Ovary (tissue), 9 donors: ENCODE measurements around the gene DTNA. TPM values are rescaled to one million over a fixed set of nuclear protein-coding genes. Genes with fewer than 3 reads are reported as not detected.

Experiments
- DNase-seq, 5 donors: peaks; one replicate each; pipeline ENCODE4 v3.0.0-alpha.2; 2019 to 2020
- H3K27ac ChIP-seq, 2 donors: fragments of 200-600 bp; one replicate each; pipeline versions ENCODE4 v1.5.1 to v1.8.0; 2019 to 2022
- H3K27me3 ChIP-seq: fragments of 200-600 bp; one replicate; pipeline ENCODE4 v1.8.0; 2022
- H3K36me3 ChIP-seq: fragments of 200-600 bp; sonication (generic); one replicate; pipeline ENCODE4 v1.5.1; 2019
- H3K4me1 ChIP-seq: one replicate; pipeline ENCODE4 v1.8.1; 2013; ENCODE audit warnings: mild to moderate bottlenecking, moderate library complexity; ENCODE audit not compliant: insufficient read depth
- H3K4me3 ChIP-seq: fragments of 200-600 bp; sonication (generic); one replicate; pipeline ENCODE4 v1.5.1; 2017
- H3K9me3 ChIP-seq, 2 donors: fragments of 200-600 bp in 1 of 2; sonication (generic) in 1 of 2; one replicate each; pipeline versions ENCODE4 v1.5.1 to v1.8.1; 2013 to 2019; ENCODE audit warnings: mild to moderate bottlenecking in 1 of 2, moderate library complexity in 1 of 2
- EP300 ChIP-seq: sonication (generic); formaldehyde crosslinking; IDR thresholded peaks from one replicate; pipeline ENCODE4 v1.6.1; 2017; ENCODE audit warnings: antibody characterized with exemption
- POLR2A ChIP-seq: fragments of 450-650 bp; IDR thresholded peaks from one replicate; pipeline ENCODE4 v1.6.1; 2017; ENCODE audit warnings: antibody characterized with exemption, mild to moderate bottlenecking, moderate library complexity
- WGBS, 3 donors: extraction: QIAGEN DNeasy Blood & Tissue Kit in 1 of 3; methylation state at CpG; one replicate each; pipeline versions ENCODE4 v1.1.5 to v1.1.7; 2013 to 2017; 5-methylcytosine and 5-hydroxymethylcytosine counted together
- intact Hi-C, 4 donors: fragments of 100-400 bp; cut with DNase I; formaldehyde crosslinking; loops; one replicate each; pipeline versions ENCODE4 v1.11.0 to v1.15.1; 2022 to 2023
- polyA plus RNA-seq, 2 donors: library from polyadenylated mRNA; stranded (reverse); fragments of 200-250 nt in 1 of 2; fragments of 350-450 nt in 1 of 2; fragmentation: Illumina TruSeq in 1 of 2; extraction: RNeasy Lipid Tissue Mini Kit (QIAGEN cat#74804) in 1 of 2; gene quantifications; one replicate each; pipeline ENCODE4 v1.2.3, GENCODE V29; 2013 to 2014
- total RNA-seq, 7 donors: library from RNA; depleted of rRNA in 2 of 7; stranded (reverse); fragments of >200 nt in 2 of 7; fragmentation: NEBNext Ultra II Directional in 3 of 7; extraction: Animal tissue kit (Norgen Biotek cat#: 25700) in 3 of 7; gene quantifications; one replicate each; pipeline versions ENCODE4 v1.1.0 to v1.2.4, GENCODE V29; 2016 to 2023
- TF ChIP-seq, protein P1 (sequence below), 3 donors: fragments of 450-650 bp in 2 of 3; fragments of 200-600 bp in 1 of 3; IDR thresholded peaks; one replicate each; pipeline versions ENCODE4 v1.5.1 to v1.8.0; 2016 to 2022; ENCODE audit warnings: antibody characterized with exemption in 3 of 3, mild to moderate bottlenecking in 1 of 3
- donor health status: DM: no; HTN: no; CAD: no; lungs with moderate emphysema.
- donor health status: DM: no; HTN: no; CAD: no.
- donor health status: Bipolar disorder and iron deficiency.
- donor health status: DM: yes; HTN: yes; CAD: no.
- donor health status: DM: no; HTN: no; CAD: no.
- donor health status: DM: yes; HTN: yes; CAD: no.

The DTNA gene
- total and polyA plus RNA-seq, 9 donors, result 4.3 to 34.2 (median 18.4) TPM

DNA sequence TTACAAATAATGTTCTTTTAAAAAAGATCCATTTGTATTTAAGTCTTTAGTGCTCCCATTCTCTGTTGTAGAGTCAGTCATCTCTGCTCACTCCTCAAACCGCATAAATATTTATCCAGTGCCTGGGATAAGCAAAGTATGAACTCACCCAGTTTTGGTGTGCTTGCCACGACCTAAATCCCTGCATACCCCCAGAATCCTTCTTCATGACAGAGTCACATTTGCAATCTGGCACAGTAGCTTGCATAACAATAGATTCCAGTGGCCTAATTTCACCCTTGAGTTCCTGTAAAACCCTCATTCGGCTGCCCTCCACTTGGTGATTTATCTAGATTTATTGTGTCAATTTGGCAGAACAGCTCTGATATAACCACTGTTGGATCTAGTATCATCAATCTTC lies 92.9 kb downstream of the DTNA start:
- no peak overlapping the region for H3K4me3 ChIP-seq
- intact Hi-C loops, result no loop called here
- DNase-seq, result no peak
- H3K27ac ChIP-seq, result no peak overlapping the region
- no peaks in the 10 kb centered on the region for H3K9me3 ChIP-seq
- TF ChIP-seq POLR2A (no peak), EP300 (no peak)
- TF ChIP-seq, protein P1, sequence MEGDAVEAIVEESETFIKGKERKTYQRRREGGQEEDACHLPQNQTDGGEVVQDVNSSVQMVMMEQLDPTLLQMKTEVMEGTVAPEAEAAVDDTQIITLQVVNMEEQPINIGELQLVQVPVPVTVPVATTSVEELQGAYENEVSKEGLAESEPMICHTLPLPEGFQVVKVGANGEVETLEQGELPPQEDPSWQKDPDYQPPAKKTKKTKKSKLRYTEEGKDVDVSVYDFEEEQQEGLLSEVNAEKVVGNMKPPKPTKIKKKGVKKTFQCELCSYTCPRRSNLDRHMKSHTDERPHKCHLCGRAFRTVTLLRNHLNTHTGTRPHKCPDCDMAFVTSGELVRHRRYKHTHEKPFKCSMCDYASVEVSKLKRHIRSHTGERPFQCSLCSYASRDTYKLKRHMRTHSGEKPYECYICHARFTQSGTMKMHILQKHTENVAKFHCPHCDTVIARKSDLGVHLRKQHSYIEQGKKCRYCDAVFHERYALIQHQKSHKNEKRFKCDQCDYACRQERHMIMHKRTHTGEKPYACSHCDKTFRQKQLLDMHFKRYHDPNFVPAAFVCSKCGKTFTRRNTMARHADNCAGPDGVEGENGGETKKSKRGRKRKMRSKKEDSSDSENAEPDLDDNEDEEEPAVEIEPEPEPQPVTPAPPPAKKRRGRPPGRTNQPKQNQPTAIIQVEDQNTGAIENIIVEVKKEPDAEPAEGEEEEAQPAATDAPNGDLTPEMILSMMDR (IDR thresholded peaks at IDR 0.05), result no peak
- no peaks in the 10 kb centered on the region for H3K36me3 ChIP-seq
- H3K27me3 ChIP-seq, result no peaks in the 10 kb centered on the region
- WGBS, 3 donors, result 53 to 72% (median 61%) methylated on average over 3 of the region's 3 CpGs
- no peaks in the 10 kb centered on the region for H3K4me1 ChIP-seq

DNA sequence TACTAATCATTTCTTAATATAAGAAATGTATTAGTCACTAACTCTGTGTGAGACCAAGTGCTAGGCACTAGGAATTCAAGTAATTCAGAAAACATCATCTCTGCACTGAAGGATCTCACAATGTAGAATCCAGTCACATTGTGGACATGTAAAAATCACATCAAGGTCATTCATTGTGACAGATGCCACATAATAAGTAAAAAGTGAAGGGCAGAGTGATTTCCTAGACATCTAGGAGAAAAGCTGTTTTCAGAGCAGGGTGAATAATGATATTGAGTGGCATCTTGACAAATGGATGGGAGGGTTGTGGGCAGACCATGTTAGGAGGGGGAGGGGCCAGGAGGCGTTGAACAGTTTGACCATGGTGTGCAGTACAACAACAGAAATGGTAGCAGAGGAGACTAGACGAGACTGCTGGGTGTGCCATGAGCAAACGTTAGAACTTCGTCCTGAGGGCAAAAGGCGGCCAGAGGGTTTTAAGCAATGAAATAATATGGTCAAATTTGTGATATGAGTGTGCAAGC lies 93.8 kb downstream of the DTNA start:
- DNase-seq, result no peak
- TF ChIP-seq POLR2A, result no peak
- TF ChIP-seq, protein P1 (IDR thresholded peaks at IDR 0.05), result no peak
- TF ChIP-seq EP300, result no peak
- Histone ChIP-seq H3K4me3 (no peak overlapping the region), H3K36me3 (no peaks in the 10 kb centered on the region), H3K9me3 (no peaks in the 10 kb centered on the region), H3K27me3 (no peaks in the 10 kb centered on the region), H3K4me1 (no peaks in the 10 kb centered on the region), H3K27ac (no peak overlapping the region)
- intact Hi-C loops, result no loop called here
- 84 to 89% (median 85%) methylated on average over 5 of the region's 5 CpGs for WGBS, 3 donors

DNA sequence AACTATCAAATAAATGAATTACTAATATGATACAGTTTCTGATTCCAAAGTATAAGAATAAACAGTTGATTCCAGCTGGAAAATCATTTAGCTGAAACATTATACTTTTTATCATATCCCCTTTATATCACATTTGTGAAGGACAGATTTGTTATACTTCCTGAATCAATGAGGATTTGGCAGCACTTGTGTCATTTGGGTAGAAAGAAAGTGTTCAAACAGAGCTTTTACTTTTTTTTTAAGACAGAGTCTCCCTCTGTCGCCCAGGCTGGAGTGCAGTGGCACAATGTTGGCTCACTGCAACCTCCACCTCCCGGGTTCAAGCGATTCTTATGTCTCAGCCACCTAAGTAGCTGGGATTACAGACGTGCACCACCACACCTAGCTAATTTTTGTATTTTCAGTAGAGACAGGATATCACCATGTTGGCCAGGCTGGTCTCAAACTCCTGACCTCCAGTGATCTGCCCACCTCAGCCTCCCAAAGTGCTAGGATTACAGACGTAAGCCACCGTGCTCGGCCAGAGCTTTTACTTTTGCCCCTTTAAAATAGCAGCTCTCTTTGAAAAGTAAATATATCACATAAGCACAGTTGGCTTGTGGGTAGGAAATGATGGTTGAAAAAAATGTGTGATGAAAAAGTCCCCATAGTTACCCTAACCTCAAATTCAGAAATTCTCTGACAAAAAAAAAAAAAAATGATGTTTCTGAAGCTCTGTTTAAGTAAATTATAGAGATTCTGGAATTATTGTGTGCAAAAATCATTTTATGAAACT lies 95.2 kb downstream of the DTNA start:
- 81 to 89% (median 84%) methylated on average over 7 of the region's 7 CpGs for WGBS, 3 donors
- no peaks in the 10 kb centered on the region for H3K4me1 ChIP-seq

DNA sequence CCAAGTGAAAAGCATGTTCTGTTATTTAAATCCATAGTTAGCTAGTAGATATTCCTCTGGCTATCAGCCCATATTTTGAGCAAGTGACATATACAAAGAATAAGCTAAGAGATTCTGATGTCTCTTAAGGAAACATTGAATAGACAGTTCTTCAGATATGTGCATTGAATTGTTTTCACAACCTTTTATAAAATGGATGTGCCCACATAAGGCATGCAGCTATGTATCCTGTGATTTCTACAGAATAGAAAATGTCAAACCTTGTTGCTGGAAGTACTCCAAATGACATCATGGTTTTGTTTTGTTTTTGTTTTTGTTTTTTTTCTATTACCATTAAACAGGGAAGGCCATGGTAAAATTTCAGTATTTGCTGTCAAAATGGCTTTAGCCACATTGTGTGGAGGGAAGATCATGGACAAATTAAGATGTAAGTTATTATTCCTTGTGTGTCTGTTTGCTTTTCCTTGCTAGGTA lies 95.8 kb downstream of the DTNA start:
- H3K4me3 ChIP-seq, result no peak overlapping the region
- no peak for DNase-seq
- H3K27me3 ChIP-seq, result no peaks in the 10 kb centered on the region
- intact Hi-C loops, result no loop called here
- no peaks in the 10 kb centered on the region for H3K9me3 ChIP-seq
- no peaks in the 10 kb centered on the region for H3K36me3 ChIP-seq
- no peaks in the 10 kb centered on the region for H3K4me1 ChIP-seq
- H3K27ac ChIP-seq, result no peak overlapping the region
- TF ChIP-seq EP300 (no peak), POLR2A (no peak)
- TF ChIP-seq, protein P1 (IDR thresholded peaks at IDR 0.05), result no peak

More for the DNA sequence above, 95.2 kb downstream of the DTNA start:
- no peak for DNase-seq
- Histone ChIP-seq H3K4me3 (no peak overlapping the region), H3K36me3 (no peaks in the 10 kb centered on the region), H3K27ac (no peak overlapping the region), H3K27me3 (no peaks in the 10 kb centered on the region), H3K9me3 (no peaks in the 10 kb centered on the region)
- intact Hi-C loops, result no loop called here
- TF ChIP-seq, protein P1 (IDR thresholded peaks at IDR 0.05), result no peak
- TF ChIP-seq POLR2A, result no peak
- TF ChIP-seq EP300, result no peak
